ENCODE data around the gene RBFOX2. TPM values are rescaled to one million over a fixed set of nuclear protein-coding genes. Genes with fewer than 3 reads are reported as not detected.

Gene RBFOX2
- total and polyA plus RNA-seq, 10 of the 15 experiments (the other 5 are each of a cell fraction or from before 2014, with no cell fraction given) = 0.01 to 2.7 (median 0.17) TPM; not detected in 4

GRCh38 chr22:35746248-35746647 lies 282.4 kb downstream of the RBFOX2 start (continued):
- TF ChIP-seq ZZZ3 (IDR thresholded peaks at IDR 0.05; ENCODE audit: control insufficient read depth, insufficient read length, low read depth) (no peak), JUNB (IDR thresholded peaks at IDR 0.05) (no peak), HDAC6 (IDR thresholded peaks at IDR 0.05; ENCODE audit: unreplicated experiment) (no peak), SMARCA5 (IDR thresholded peaks at IDR 0.05) (no peak), STAT3 (IDR thresholded peaks at IDR 0.05; ENCODE audit: low read depth, low read length) (no peak)

GRCh38 chr22:35743326-35743860 lies 285.2 kb downstream of the RBFOX2 start:
- BruUV-seq (replicated peaks) = no TSS peak
- TF ChIP-seq POLR2AphosphoS5 (IDR thresholded peaks at IDR 0.05; ENCODE audit: low read length) (no peak), REST (IDR thresholded peaks at IDR 0.05; ENCODE audit: low read depth, low read length) (no peak), SIX5 (IDR thresholded peaks at IDR 0.05; ENCODE audit: low read depth, low read length, severe bottlenecking) (no peak), GABPA (IDR thresholded peaks at IDR 0.05; ENCODE audit: low read depth) (no peak), YY1 (IDR thresholded peaks at IDR 0.05; ENCODE audit: low read depth, low read length) (no peak), MEF2A (IDR thresholded peaks at IDR 0.05; ENCODE audit: insufficient read depth, low read depth, low read length) (no peak), MTA2 (IDR thresholded peaks at IDR 0.05; ENCODE audit: low read depth) (no peak), EGR1 (IDR thresholded peaks at IDR 0.05; ENCODE audit: borderline replicate concordance in 1 of 2, low read depth in 2 of 2, low read length in 2 of 2) (no peak), HCFC1 (IDR thresholded peaks at IDR 0.05; ENCODE audit: low read length) (no peak), E2F8 (IDR thresholded peaks at IDR 0.05; ENCODE audit: low read depth, partially characterized antibody) (no peak)

More at GRCh38 chr22:35743326-35743860, 285.2 kb downstream of the RBFOX2 start:
- 30% methylated on average over 6 of the region's 6 CpGs for WGBS (ENCODE audit: insufficient coverage, insufficient replicate concordance, low lambda C conversion rate, missing lambda C conversion rate)
- peaks cover 0 to 5% of the 10 kb centered on the region in 2 experiments; a peak in 3 of 4 replicates for H3K27me3 ChIP-seq (replicated peaks in 1 of 2; ENCODE audit: control insufficient read depth in 2 of 2, insufficient read depth in 2 of 2, low read length in 1 of 2)
- ATAC-seq (no peak), FAIRE-seq (no peak), DNase-seq (ENCODE audit: low read depth, low spot score) (no peak)
- no peak overlapping the region for H3K4me2 ChIP-seq (ENCODE audit: control insufficient read depth, insufficient read depth)
- POLR2A ChIA-PET = no interaction called here
- SMC1A ChIA-PET (ENCODE audit: uncharacterized antibody, unreplicated experiment) = no interaction called here
- in situ Hi-C loops (cut with MboI) (no loop called here), intact Hi-C loops (cut with micrococcal nuclease; ENCODE audit: unreplicated experiment) (loop anchor here (5.0 kb wide), 1 partner anchor 111 kb away; no protein-coding TSS in a partner anchor)
- H3K9ac ChIP-seq (ENCODE audit: control insufficient read depth, insufficient read depth, low read length) = no peak overlapping the region
- no peaks in the 10 kb centered on the region for H3K4me1 ChIP-seq (ENCODE audit: control insufficient read depth, insufficient read depth, low read length)
- H3K27ac ChIP-seq (ENCODE audit: control insufficient read depth, insufficient read depth) = no peak overlapping the region
- no peaks in the 10 kb centered on the region for H4K20me1 ChIP-seq (ENCODE audit: control insufficient read depth, insufficient read depth)
- no peak overlapping the region for H3K4me3 ChIP-seq
- no peaks in the 10 kb centered on the region for H3K9me3 ChIP-seq (replicated peaks; ENCODE audit: control insufficient read depth, insufficient read depth, low read length)
- no peak overlapping the region for H2AFZ ChIP-seq (ENCODE audit: control insufficient read depth, low read depth, low read length)
- no peaks in the 10 kb centered on the region for H3K36me3 ChIP-seq (ENCODE audit: control insufficient read depth in 2 of 2, insufficient read depth in 2 of 2, low read length in 1 of 2)
- RAD21 ChIA-PET (ENCODE audit: unreplicated experiment) = no interaction called here
- CTCF ChIA-PET = interaction anchor here (0.6 to 1.6 kb wide), 2 partner anchors 116 to 368 kb away, joined by 3 read pairs; no protein-coding TSS in a partner anchor
- no peaks in the 10 kb centered on the region for H3K79me2 ChIP-seq (ENCODE audit: control insufficient read depth, insufficient read depth, low read length)

Data from GM12878 (cell line).